Measurements from ENCODE around the gene ANKS1B.
"Not testable (repeated sequence)": the region's sequence is repeated elsewhere in the genome, so short reads cannot be mapped to it uniquely, and the experiment has no call there.

The ANKS1B gene

GRCh38 chr12:99680276-99680675 is 304.5 kb downstream of the ANKS1B start:
- no peak for DNase-seq

- no peak for DNase-seq
Observed at GRCh38 chr12:99670635-99671034, 314.1 kb downstream of the ANKS1B start.

GRCh38 chr12:99658671-99659349 is 325.9 kb downstream of the ANKS1B start:
- DNase-seq, result peak; percentile 30

GRCh38 chr12:99649551-99649950 is 335.2 kb downstream of the ANKS1B start:
- DNase-seq, result no peak

GRCh38 chr12:99648183-99648582 is 336.6 kb downstream of the ANKS1B start:
- no peak for DNase-seq

- DNase-seq, result no peak
Observed at GRCh38 chr12:99647453-99647852, 337.3 kb downstream of the ANKS1B start, which contains the start of gene GARIN6. TSS of gene GARIN6 (plus strand) at chr12:99647753. CDS start at chr12:99648175, 422 bp downstream.

GRCh38 chr12:99644629-99645028 is 340.1 kb downstream of the ANKS1B start:
- DNase-seq, result no peak

GRCh38 chr12:99627459-99627858 is 357.3 kb downstream of the ANKS1B start:
- no peak for DNase-seq

- DNase-seq, result not testable (repeated sequence)
Observed at GRCh38 chr12:99624591-99624990, 360.1 kb downstream of the ANKS1B start.

GRCh38 chr12:99620159-99620479 is 364.6 kb downstream of the ANKS1B start:
- DNase-seq, result no peak

- peak; percentile 22 for DNase-seq
Observed at GRCh38 chr12:99619389-99620158, 365.2 kb downstream of the ANKS1B start.

- DNase-seq, result no peak
Observed at GRCh38 chr12:99618657-99619056, 366.1 kb downstream of the ANKS1B start.

GRCh38 chr12:99611599-99611998 is 373.1 kb downstream of the ANKS1B start:
- DNase-seq, result no peak

- DNase-seq, result no peak
Observed at GRCh38 chr12:99611117-99611516, 373.6 kb downstream of the ANKS1B start.

- DNase-seq, result no peak
Observed at GRCh38 chr12:99609455-99610181, 375.1 kb downstream of the ANKS1B start.

GRCh38 chr12:99600388-99600787 is 384.3 kb downstream of the ANKS1B start:
- peak; percentile 34 for DNase-seq

- DNase-seq, result no peak
Observed at GRCh38 chr12:99598785-99599184, 386.0 kb downstream of the ANKS1B start.

- DNase-seq, result no peak
Observed at GRCh38 chr12:99596762-99597161, 388.0 kb downstream of the ANKS1B start.

- DNase-seq, result not testable (repeated sequence)
Observed at GRCh38 chr12:99577125-99577524, 407.6 kb downstream of the ANKS1B start.

GRCh38 chr12:99573980-99574379 is 410.8 kb downstream of the ANKS1B start:
- no peak for DNase-seq

- no peak for DNase-seq
Observed at GRCh38 chr12:99567072-99567471, 417.7 kb downstream of the ANKS1B start.

- no peak for DNase-seq
Observed at GRCh38 chr12:99558109-99558508, 426.6 kb downstream of the ANKS1B start.

GRCh38 chr12:99553461-99553860 is 431.3 kb downstream of the ANKS1B start:
- no peak for DNase-seq

- no peak for DNase-seq
Observed at GRCh38 chr12:99552022-99552421, 432.7 kb downstream of the ANKS1B start.
